ENCODE results near the gene STARD3NL. TPM values are rescaled to one million over a fixed set of nuclear protein-coding genes. Genes with fewer than 3 reads are reported as not detected.
A peak's percentile ranks its signal among the peaks of the same experiment; 100 is the strongest.
"Not testable (repeated sequence)": the region's sequence is repeated elsewhere in the genome, so short reads cannot be mapped to it uniquely, and the experiment has no call there.

STARD3NL gene
- polyA plus RNA-seq, 3 donors, result 36.6 to 100 (median 86.8) TPM

- peak; percentile 6 to 19 (median 11) for DNase-seq
- 24% methylated on average over 3 of the region's 11 CpGs for WGBS (ENCODE audit: insufficient coverage)
- peaks cover 45% of the 10 kb centered on the region for H3K4me1 Mint-ChIP-seq
- H3K4me1 ChIP-seq (ENCODE audit: control insufficient read depth in 1 of 2, insufficient read depth in 2 of 2, low read length in 2 of 2), result peaks cover 14 to 38% of the 10 kb centered on the region in 2 donors
- peak overlapping the region in 1 of 2 donors; percentile 40 for H3K27ac ChIP-seq (ENCODE audit: low read depth in 1 of 2, low read length in 2 of 2)
- peaks cover 18 to 24% of the 10 kb centered on the region in 2 donors for H3K36me3 ChIP-seq (replicated peaks in 1 of 2; ENCODE audit: control insufficient read depth in 1 of 2, insufficient read depth in 2 of 2, low read length in 2 of 2)
- no peaks in the 10 kb centered on the region for H3K79me2 ChIP-seq (ENCODE audit: insufficient read depth, low read length)
- no peak for TF ChIP-seq CTCF (IDR thresholded peaks at IDR 0.05)
- peak overlapping the region; percentile 37 for H3K4me2 ChIP-seq (replicated peaks; ENCODE audit: extremely low read depth, low read length, poor library complexity, severe bottlenecking)
- H3K27me3 Mint-ChIP-seq (ENCODE audit: low read depth in 3 of 3), result no peaks in the 10 kb centered on the region
- H2AFZ ChIP-seq (ENCODE audit: insufficient read depth, low read depth, low read length, poor library complexity, severe bottlenecking), result peak overlapping the region; percentile 50
- intact Hi-C loops (cut with micrococcal nuclease), result no loop called here
- H3K27me3 ChIP-seq (ENCODE audit: control insufficient read depth in 2 of 2, insufficient read depth in 2 of 2, low read length in 2 of 2), result no peaks in the 10 kb centered on the region
- H3K9ac ChIP-seq (ENCODE audit: insufficient read depth, low read length, poor library complexity, severe bottlenecking), result no peak overlapping the region
- H3K27ac Mint-ChIP-seq, result peak overlapping the region; percentile 19 to 78 (median 59)
- peaks cover 35% of the 10 kb centered on the region in 2 donors for H3K36me3 Mint-ChIP-seq
- H3K9me3 ChIP-seq (replicated peaks in 1 of 2; ENCODE audit: control insufficient read depth in 1 of 2, insufficient read depth in 1 of 2, low read length in 2 of 2), result no peaks in the 10 kb centered on the region
- no peaks in the 10 kb centered on the region for H3K9me3 Mint-ChIP-seq
- no peaks in the 10 kb centered on the region for H4K20me1 ChIP-seq (ENCODE audit: insufficient read depth, low read length)
- peak overlapping the region; percentile 71 to 89 for H3K4me3 Mint-ChIP-seq
- peak overlapping the region in 1 of 3 experiments; percentile 24 for H3K4me3 ChIP-seq (replicated peaks in 1 of 3; ENCODE audit: low read depth in 2 of 3, low read length in 3 of 3)
Measured at GRCh38 chr7:38232502-38233366, 54.7 kb downstream of the STARD3NL start.

GRCh38 chr7:38234759-38235158, 56.7 kb downstream of the STARD3NL start:
- DNase-seq; H3K9ac ChIP-seq (ENCODE audit: insufficient read depth, low read length, poor library complexity, severe bottlenecking); H3K36me3 ChIP-seq (replicated peaks in 1 of 2; ENCODE audit: control insufficient read depth in 1 of 2, insufficient read depth in 2 of 2, low read length in 2 of 2); H3K27me3 Mint-ChIP-seq (ENCODE audit: low read depth in 3 of 3); H3K9me3 Mint-ChIP-seq; intact Hi-C loops (cut with micrococcal nuclease); H2AFZ ChIP-seq (ENCODE audit: insufficient read depth, low read depth, low read length, poor library complexity, severe bottlenecking); H4K20me1 ChIP-seq (ENCODE audit: insufficient read depth, low read length); H3K27ac ChIP-seq (ENCODE audit: low read depth in 1 of 2, low read length in 2 of 2); H3K79me2 ChIP-seq (ENCODE audit: insufficient read depth, low read length); H3K4me3 ChIP-seq (replicated peaks in 1 of 3; ENCODE audit: low read depth in 2 of 3, low read length in 3 of 3); H3K4me2 ChIP-seq (replicated peaks; ENCODE audit: extremely low read depth, low read length, poor library complexity, severe bottlenecking); H3K27me3 ChIP-seq (ENCODE audit: control insufficient read depth in 2 of 2, insufficient read depth in 2 of 2, low read length in 2 of 2); H3K9me3 ChIP-seq (replicated peaks in 1 of 2; ENCODE audit: control insufficient read depth in 1 of 2, insufficient read depth in 1 of 2, low read length in 2 of 2); H3K4me3 Mint-ChIP-seq: not testable (repeated sequence)
- 94% methylated on average over 11 of the region's 11 CpGs for WGBS (ENCODE audit: insufficient coverage)
- Mint-ChIP-seq H3K27ac (peak overlapping the region in 1 of 7 donors; percentile 41), H3K36me3 (peaks cover 21% of the 10 kb centered on the region in 2 donors), H3K4me1 (peaks cover 45% of the 10 kb centered on the region)
- H3K4me1 ChIP-seq (ENCODE audit: control insufficient read depth in 1 of 2, insufficient read depth in 2 of 2, low read length in 2 of 2), result peaks cover 14 to 38% of the 10 kb centered on the region in 2 donors
